Gastrocnemius medialis (tissue), 4 donors: ENCODE measurements around the gene CITED4. TPM values are rescaled to one million over a fixed set of nuclear protein-coding genes. Genes with fewer than 3 reads are reported as not detected.

Source experiments
- ATAC-seq, 2 donors: fragments of 150-250 bp; one replicate each; pipeline ENCODE4 v1.9.1; 2016
- DNase-seq, 2 donors: peaks; one replicate each; pipeline ENCODE4 v3.0.0-alpha.2; 2019
- H3K27ac ChIP-seq, 4 donors: fragments of 200-600 bp; sonication (generic); 1 replicate in 1 of 4; 2 replicates in 3 of 4; pipeline ENCODE4 v1.5.1; 2016 to 2018; ENCODE audit warnings: mild to moderate bottlenecking in 2 of 4, moderate library complexity in 1 of 4
- H3K27me3 ChIP-seq, 3 donors: fragments of 200-600 bp; sonication (generic) in 2 of 3; 1 replicate in 1 of 3; 2 replicates in 2 of 3; pipeline versions ENCODE4 v1.5.1 to v1.6.0; 2016 to 2019; ENCODE audit warnings: mild to moderate bottlenecking in 1 of 3, moderate library complexity in 1 of 3
- H3K36me3 ChIP-seq, 2 donors: fragments of 200-600 bp; sonication (generic) in 1 of 2; one replicate each; pipeline ENCODE4 v1.5.1; 2017 to 2018
- H3K4me1 ChIP-seq, 2 donors: fragments of 200-600 bp; sonication (generic) in 1 of 2; one replicate each; pipeline ENCODE4 v1.5.1; 2016 to 2017; ENCODE audit warnings: mild to moderate bottlenecking in 2 of 2
- H3K4me3 ChIP-seq, 4 donors: fragments of 200-600 bp; sonication (generic) in 3 of 4; 1 replicate in 1 of 4; 2 replicates in 3 of 4; pipeline ENCODE4 v1.5.1; 2016 to 2019; ENCODE audit warnings: mild to moderate bottlenecking in 2 of 4
- H3K9me3 ChIP-seq, 3 donors: fragments of 200-600 bp; sonication (generic) in 2 of 3; 1 replicate in 1 of 3; 2 replicates in 2 of 3; pipeline ENCODE4 v1.5.1; 2016 to 2019
- CTCF ChIP-seq, 5 experiments: fragments of 450-650 bp in 3 of 5; fragments of 200-600 bp in 2 of 5; sonication (generic) in 2 of 5; IDR thresholded peaks in 4 of 5; conservative IDR thresholded peaks in 1 of 5; 1 replicate in 4 of 5; 2 replicates in 1 of 5; pipeline ENCODE4 v1.5.1; 2016 to 2019; ENCODE audit warnings: antibody characterized with exemption in 5 of 5, mild to moderate bottlenecking in 3 of 5, moderate library complexity in 3 of 5
- POLR2A ChIP-seq, 2 donors: fragments of 450-650 bp; IDR thresholded peaks; one replicate each; pipeline ENCODE4 v1.6.1; 2017; ENCODE audit warnings: antibody characterized with exemption in 2 of 2, mild to moderate bottlenecking in 2 of 2, moderate library complexity in 2 of 2
- in situ Hi-C, 4 donors: fragments of 200-750 bp; cut with MboI; loops; one replicate each; pipeline versions ENCODE4 v1.15.0 to v1.8.0; 2017; ENCODE audit warnings: low sequenced_read_pairs in 4 of 4
- intact Hi-C: fragments of 100-400 bp; cut with DNase I; formaldehyde crosslinking; loops from one replicate; pipeline ENCODE4 v1.15.1; 2023; ENCODE audit warnings: low total_unique reads
- total RNA-seq, 4 donors: library from RNA; depleted of rRNA; stranded (reverse); fragments of >200 nt; gene quantifications; one replicate each; pipeline versions ENCODE4 v1.1.0 to v1.2.3, GENCODE V29; 2016

CITED4 gene
- total RNA-seq, 4 donors from 2014 or later: 15.9 to 30.8 (median 23.1) TPM

GRCh38 chr1:40860706-40861223 lies 1.4 kb downstream of the CITED4 start:
- peak overlapping the region; percentile 81 to 93 (median 85) for H3K27ac ChIP-seq
- no peaks in the 10 kb centered on the region for H3K9me3 ChIP-seq
- H3K36me3 ChIP-seq: no peaks in the 10 kb centered on the region
- in situ Hi-C loops (no loop called here), intact Hi-C loops (loop anchor here (2.0 to 5.0 kb wide), 3 partner anchors 63 to 170 kb away; partner anchors contain the start of genes KCNQ4 and NFYC)
- H3K4me1 ChIP-seq: peaks cover 11 to 18% of the 10 kb centered on the region in 2 donors
- H3K4me3 ChIP-seq: peak overlapping the region; percentile 53 to 84 (median 71)
- no peaks in the 10 kb centered on the region for H3K27me3 ChIP-seq
- DNase-seq: peak in 1 of 2 donors; percentile 44
- ATAC-seq: peak; percentile 13 to 21
- peak in 1 of 2 donors; percentile 31 for TF ChIP-seq POLR2A (IDR thresholded peaks at IDR 0.05)
- TF ChIP-seq CTCF (IDR thresholded peaks at IDR 0.05 in 4 of 5, conservative IDR thresholded peaks at IDR 0.05 in 1 of 5): no peak

- in situ Hi-C loops (loop anchor here in 3 of 4 donors (10.0 kb wide), 2 partner anchors 84 to 164 kb away; partner anchors contain the start of gene NFYC (in 1 of the 3)), intact Hi-C loops (no loop called here)
- DNase-seq (no peak), ATAC-seq (no peak)
- Histone ChIP-seq H3K27ac (peak overlapping the region in 3 of 4 donors; percentile 81 to 93 (median 88)), H3K27me3 (no peaks in the 10 kb centered on the region), H3K9me3 (no peaks in the 10 kb centered on the region), H3K4me1 (peaks cover 11 to 18% of the 10 kb centered on the region in 2 donors), H3K36me3 (no peaks in the 10 kb centered on the region), H3K4me3 (no peak overlapping the region)
- TF ChIP-seq CTCF (IDR thresholded peaks at IDR 0.05 in 4 of 5, conservative IDR thresholded peaks at IDR 0.05 in 1 of 5) (no peak), POLR2A (IDR thresholded peaks at IDR 0.05) (no peak)
These were observed 3.2 kb downstream of the CITED4 start for GRCh38 chr1:40858856-40859416.

- Histone ChIP-seq H3K9me3 (no peaks in the 10 kb centered on the region), H3K36me3 (no peaks in the 10 kb centered on the region), H3K4me3 (no peak overlapping the region), H3K27ac (peak overlapping the region in 1 of 4 donors; percentile 25), H3K4me1 (peaks cover 11 to 18% of the 10 kb centered on the region in 2 donors), H3K27me3 (no peaks in the 10 kb centered on the region)
- ATAC-seq (no peak), DNase-seq (no peak)
- TF ChIP-seq POLR2A (IDR thresholded peaks at IDR 0.05): no peak
- TF ChIP-seq CTCF (IDR thresholded peaks at IDR 0.05 in 4 of 5, conservative IDR thresholded peaks at IDR 0.05 in 1 of 5): no peak
- intact Hi-C loops (no loop called here), in situ Hi-C loops (loop anchor here in 3 of 4 donors (10.0 kb wide), 2 partner anchors 83 to 163 kb away; partner anchors contain the start of gene NFYC (in 1 of the 3))
These were observed 4.4 kb downstream of the CITED4 start for GRCh38 chr1:40857737-40858136.

GRCh38 chr1:40856656-40857302 lies 5.4 kb downstream of the CITED4 start:
- in situ Hi-C loops (loop anchor here in 3 of 4 donors (10.0 kb wide), 2 partner anchors 82 to 162 kb away; partner anchors contain the start of gene NFYC (in 1 of the 3)), intact Hi-C loops (no loop called here)
- Histone ChIP-seq H3K27ac (no peak overlapping the region), H3K4me3 (no peak overlapping the region), H3K9me3 (no peaks in the 10 kb centered on the region), H3K36me3 (no peaks in the 10 kb centered on the region), H3K27me3 (no peaks in the 10 kb centered on the region), H3K4me1 (peaks cover 11 to 18% of the 10 kb centered on the region in 2 donors)
- ATAC-seq (no peak), DNase-seq (no peak)
- TF ChIP-seq CTCF (IDR thresholded peaks at IDR 0.05 in 4 of 5, conservative IDR thresholded peaks at IDR 0.05 in 1 of 5): no peak
- no peak for TF ChIP-seq POLR2A (IDR thresholded peaks at IDR 0.05)
